Adipocyte (in vitro differentiated cells): ENCODE measurements around the gene LRWD1.
A peak's percentile ranks its signal among the peaks of the same experiment; 100 is the strongest.
"Not testable (repeated sequence)": the region's sequence is repeated elsewhere in the genome, so short reads cannot be mapped to it uniquely, and the experiment has no call there.

ENCODE experiments used
- DNase-seq: peaks from one replicate; pipeline ENCODE4 v3.0.0-alpha.2; 2015; ENCODE audit warnings: low read depth
- H3K27me3 ChIP-seq: replicated peaks from 2 replicates; pipeline ENCODE4 v1.7.0; 2013; ENCODE audit warnings: mild to moderate bottlenecking, low read length, moderate library complexity; ENCODE audit not compliant: control insufficient read depth, insufficient read depth
- H3K36me3 ChIP-seq: 2 replicates; pipeline ENCODE4 v1.7.0; 2013; ENCODE audit warnings: low read length, mild to moderate bottlenecking, moderate library complexity; ENCODE audit not compliant: control insufficient read depth, insufficient read depth, severe bottlenecking
- H3K4me1 ChIP-seq: 2 replicates; pipeline ENCODE4 v1.7.0; 2013; ENCODE audit warnings: mild to moderate bottlenecking, low read length, moderate library complexity; ENCODE audit not compliant: control insufficient read depth, insufficient read depth
- H3K4me3 ChIP-seq: 2 replicates; pipeline ENCODE4 v1.7.0; 2013; ENCODE audit warnings: mild to moderate bottlenecking, low read length, moderate library complexity
- H3K9ac ChIP-seq: 2 replicates; pipeline ENCODE4 v1.7.0; 2013; ENCODE audit warnings: mild to moderate bottlenecking, low read length, moderate library complexity
- H3K9me3 ChIP-seq: 2 replicates; pipeline ENCODE4 v1.7.0; 2013; ENCODE audit warnings: mild to moderate bottlenecking, low read length, moderate library complexity; ENCODE audit not compliant: control insufficient read depth

The LRWD1 gene

DNA sequence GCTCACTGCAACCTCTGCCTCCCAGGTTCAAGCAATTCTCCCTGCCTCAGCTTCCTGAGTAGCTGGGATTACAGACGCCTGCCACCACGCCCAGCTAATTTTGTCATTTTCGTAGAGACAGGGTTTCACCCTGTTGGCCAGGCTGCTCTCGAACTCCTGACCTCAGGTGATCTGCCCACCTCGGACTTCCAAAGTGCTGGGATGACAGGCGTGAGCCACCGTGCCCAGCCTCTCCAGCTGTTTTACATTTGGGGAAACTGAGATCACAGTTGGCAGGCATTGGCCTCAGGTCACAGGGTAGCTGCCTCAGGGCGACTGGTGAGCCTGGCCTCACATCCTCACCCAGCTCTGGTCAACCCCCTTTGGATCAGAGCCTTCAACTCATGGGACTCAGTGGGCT is 45.8 kb downstream of the LRWD1 start:
- not testable (repeated sequence) for H3K27me3 ChIP-seq, H3K9ac ChIP-seq, H3K36me3 ChIP-seq, DNase-seq, H3K4me1 ChIP-seq, H3K9me3 ChIP-seq, H3K4me3 ChIP-seq

- H3K27me3 ChIP-seq, H3K4me3 ChIP-seq, H3K4me1 ChIP-seq, H3K9ac ChIP-seq, DNase-seq, H3K36me3 ChIP-seq, H3K9me3 ChIP-seq: not testable (repeated sequence)
Observed at GRCh38 chr7:102511860-102512522, 47.2 kb downstream of the LRWD1 start.

GRCh38 chr7:102512642-102513221 is 47.9 kb downstream of the LRWD1 start:
- H3K27me3 ChIP-seq, H3K9ac ChIP-seq, H3K36me3 ChIP-seq, H3K4me1 ChIP-seq, H3K4me3 ChIP-seq, H3K9me3 ChIP-seq: not testable (repeated sequence)
- DNase-seq = peak; percentile 74

GRCh38 chr7:102514881-102515721 is 50.3 kb downstream of the LRWD1 start:
- H3K9me3 ChIP-seq, H3K36me3 ChIP-seq, H3K27me3 ChIP-seq, H3K9ac ChIP-seq, DNase-seq, H3K4me3 ChIP-seq, H3K4me1 ChIP-seq: not testable (repeated sequence)

DNA sequence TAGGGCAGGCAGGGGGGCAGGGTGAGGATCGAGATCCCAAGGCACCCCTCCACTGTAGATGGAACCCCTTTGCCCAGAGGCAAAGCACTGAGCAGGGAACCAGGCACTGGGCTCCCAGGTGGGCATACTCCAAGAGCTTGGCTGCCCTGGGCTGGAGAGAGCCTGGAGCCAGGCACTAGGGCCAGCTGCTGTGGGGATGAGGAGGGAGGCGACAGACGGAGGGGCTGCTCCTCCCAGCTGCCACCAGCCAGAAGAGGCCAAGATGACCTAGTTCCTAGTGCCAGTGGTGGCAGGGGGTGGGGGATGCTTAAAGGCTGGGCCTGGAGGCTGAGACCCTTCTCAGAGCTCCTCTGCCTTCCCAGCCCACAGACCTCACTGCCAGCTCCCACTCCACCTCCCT is 51.1 kb downstream of the LRWD1 start:
- H3K4me1 ChIP-seq, H3K9me3 ChIP-seq, H3K4me3 ChIP-seq, H3K27me3 ChIP-seq, DNase-seq, H3K9ac ChIP-seq, H3K36me3 ChIP-seq: not testable (repeated sequence)

DNA sequence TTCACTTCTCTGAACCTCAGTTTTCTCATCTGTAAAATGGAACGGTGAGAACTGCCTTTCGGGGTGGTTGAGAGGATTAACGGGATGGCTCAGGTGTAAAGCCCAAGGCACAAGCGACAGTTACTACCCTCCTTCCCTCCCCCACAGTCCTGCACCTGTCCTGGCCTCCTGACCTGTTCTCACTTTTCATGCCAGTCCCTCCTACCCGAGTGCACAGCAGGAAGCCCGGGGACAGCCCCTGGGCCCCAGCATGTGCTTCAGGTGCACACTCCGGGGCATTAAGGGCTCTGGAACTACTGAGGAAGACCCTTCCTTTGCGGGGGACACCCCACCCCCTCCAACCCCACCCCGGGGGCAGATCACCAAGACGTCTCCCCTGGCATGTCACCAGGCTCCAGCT is 52.2 kb downstream of the LRWD1 start:
- not testable (repeated sequence) for H3K27me3 ChIP-seq, H3K9ac ChIP-seq, H3K36me3 ChIP-seq, H3K4me3 ChIP-seq, H3K9me3 ChIP-seq, DNase-seq, H3K4me1 ChIP-seq

DNA sequence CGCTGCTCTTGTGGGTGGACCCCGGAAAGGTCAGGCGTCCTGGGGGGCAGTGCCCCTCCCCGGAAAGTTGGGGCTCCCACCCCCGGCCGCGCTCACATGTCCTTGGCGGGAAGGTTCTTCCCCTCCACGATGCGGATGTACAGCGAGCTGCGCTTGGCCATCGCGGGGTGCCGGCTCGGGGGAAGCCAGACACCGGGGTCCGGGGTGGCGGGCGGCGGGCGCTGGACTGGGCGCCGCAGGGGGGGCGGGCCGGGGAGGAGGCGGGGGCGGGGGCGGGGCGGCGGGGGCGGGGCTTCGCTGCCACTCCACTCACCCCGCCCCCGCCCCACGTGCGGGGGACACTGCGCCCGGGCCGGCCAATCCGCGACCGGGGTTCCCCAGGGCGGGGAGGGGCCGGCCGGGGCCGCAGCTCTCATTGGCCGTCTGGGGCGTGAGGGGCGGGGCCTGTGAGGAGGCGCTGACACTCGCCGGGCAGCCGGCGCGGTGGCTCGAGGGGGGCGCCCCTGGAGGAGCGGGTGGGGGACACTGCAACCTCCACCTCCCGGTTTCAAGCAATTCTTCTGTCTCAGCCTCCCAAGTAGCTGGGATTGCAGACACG is 52.9 kb downstream of the LRWD1 start, which contains the start of gene RASA4B:
Gene RASA4B (minus strand): TSS at position 228 of the 598 bp plus-strand sequence. CDS start 67 bp downstream, at position 161.
- not testable (repeated sequence) for H3K27me3 ChIP-seq, H3K9ac ChIP-seq, H3K4me1 ChIP-seq, H3K9me3 ChIP-seq, H3K36me3 ChIP-seq, H3K4me3 ChIP-seq
- peak; percentile 41 for DNase-seq

GRCh38 chr7:102520797-102521196 is 56.0 kb downstream of the LRWD1 start:
- not testable (repeated sequence) for DNase-seq, H3K36me3 ChIP-seq, H3K9ac ChIP-seq, H3K4me3 ChIP-seq, H3K4me1 ChIP-seq, H3K27me3 ChIP-seq, H3K9me3 ChIP-seq
